ENCODE data around the gene KRT15. TPM values are rescaled to one million over a fixed set of nuclear protein-coding genes. Genes with fewer than 3 reads are reported as not detected.

KRT15 gene
- total RNA-seq (2014; rRNA removed; shearing (Covaris generic)): not detected in 2 replicates
- total RNA-seq (2022): not detected in 2 replicates
- Bru-seq, nascent RNA: percentile 10 among the genes with signal in this experiment
- BruChase-seq, experiment 1, labeled RNA remaining after a 6-hour chase: percentile 14 among the genes with signal in this experiment
- not detected for BruChase-seq, experiment 2, labeled RNA remaining after a 2-hour chase
- long read RNA-seq: 0 reads

GRCh38 chr17:41518789-41519449, at the start of gene KRT15:
Gene KRT15 (minus strand): TSS chr17:41518890. CDS start chr17:41518827, 63 bp downstream.
- no TSS peak for BruUV-seq (replicated peaks)
- Histone ChIP-seq H3K9me2 (ENCODE audit: insufficient read depth, low read length) (no peaks in the 10 kb centered on the region), H4K20me1 (ENCODE audit: insufficient read depth, low read length) (no peaks in the 10 kb centered on the region), H2AFZ (ENCODE audit: low read length) (no peak within 1 kb of the TSS), H3K79me2 (ENCODE audit: insufficient read depth, low read depth, low read length) (no peaks in the 10 kb centered on the region), H3K36me3 (ENCODE audit: insufficient read depth, low read length) (no peaks in the 10 kb centered on the region), H3K27ac (ENCODE audit: low read depth, low read length, poor library complexity, severe bottlenecking) (no peak within 1 kb of the TSS), H3K4me2 (ENCODE audit: low read length) (no peak within 1 kb of the TSS), H3K4me3 (ENCODE audit: low read depth, low read length, poor library complexity, severe bottlenecking) (no peak within 1 kb of the TSS), H3K9me3 (ENCODE audit: low read length) (no peaks in the 10 kb centered on the region), H3K4me1 (ENCODE audit: insufficient read depth, low read length, poor library complexity, severe bottlenecking) (no peaks in the 10 kb centered on the region)
- intact Hi-C loops (cut with micrococcal nuclease; ENCODE audit: unreplicated experiment): no loop called here
- no peak for DNase-seq (ENCODE audit: low spot score)
- ChIA-PET POLR2A (interaction anchor here (0.7 kb wide), 1 partner anchor 837 kb away, joined by 3 read pairs; no protein-coding TSS in a partner anchor), CTCF (ENCODE audit: unreplicated experiment) (no interaction called here)
- TF ChIP-seq, protein P1, sequence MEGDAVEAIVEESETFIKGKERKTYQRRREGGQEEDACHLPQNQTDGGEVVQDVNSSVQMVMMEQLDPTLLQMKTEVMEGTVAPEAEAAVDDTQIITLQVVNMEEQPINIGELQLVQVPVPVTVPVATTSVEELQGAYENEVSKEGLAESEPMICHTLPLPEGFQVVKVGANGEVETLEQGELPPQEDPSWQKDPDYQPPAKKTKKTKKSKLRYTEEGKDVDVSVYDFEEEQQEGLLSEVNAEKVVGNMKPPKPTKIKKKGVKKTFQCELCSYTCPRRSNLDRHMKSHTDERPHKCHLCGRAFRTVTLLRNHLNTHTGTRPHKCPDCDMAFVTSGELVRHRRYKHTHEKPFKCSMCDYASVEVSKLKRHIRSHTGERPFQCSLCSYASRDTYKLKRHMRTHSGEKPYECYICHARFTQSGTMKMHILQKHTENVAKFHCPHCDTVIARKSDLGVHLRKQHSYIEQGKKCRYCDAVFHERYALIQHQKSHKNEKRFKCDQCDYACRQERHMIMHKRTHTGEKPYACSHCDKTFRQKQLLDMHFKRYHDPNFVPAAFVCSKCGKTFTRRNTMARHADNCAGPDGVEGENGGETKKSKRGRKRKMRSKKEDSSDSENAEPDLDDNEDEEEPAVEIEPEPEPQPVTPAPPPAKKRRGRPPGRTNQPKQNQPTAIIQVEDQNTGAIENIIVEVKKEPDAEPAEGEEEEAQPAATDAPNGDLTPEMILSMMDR (conservative IDR thresholded peaks at IDR 0.05; ENCODE audit: low read length): no peak
- TF ChIP-seq EZH2phosphoT487 (IDR thresholded peaks at IDR 0.05; ENCODE audit: borderline replicate concordance, low read depth, low read length): no peak

DNA sequence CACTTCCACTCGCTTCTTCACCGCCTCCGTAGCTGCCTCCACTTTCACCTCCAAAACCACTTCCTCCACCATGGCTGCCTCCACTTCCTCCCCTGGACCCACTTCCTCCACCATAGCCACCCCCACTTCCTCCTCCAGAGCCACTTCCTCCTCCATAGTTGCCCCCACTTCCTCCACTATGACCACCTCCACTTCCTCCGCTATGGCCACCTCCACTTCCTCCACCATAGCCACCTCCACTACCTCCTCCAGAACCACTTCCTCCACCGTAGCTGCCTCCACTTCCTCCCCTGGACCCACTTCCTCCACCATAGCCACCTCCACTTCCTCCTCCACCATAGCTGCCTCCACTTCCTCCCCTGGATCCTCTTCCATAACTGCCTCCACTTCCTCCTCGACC, 48.6 kb upstream of the KRT15 start:
- H3K36me3 ChIP-seq (ENCODE audit: insufficient read depth, low read length): no peaks in the 10 kb centered on the region
- no peak overlapping the region for H3K27ac ChIP-seq (ENCODE audit: low read depth, low read length, poor library complexity, severe bottlenecking)
- POLR2A ChIA-PET: no interaction called here
- BruUV-seq (replicated peaks): no TSS peak
- no peaks in the 10 kb centered on the region for H3K4me1 ChIP-seq (ENCODE audit: insufficient read depth, low read length, poor library complexity, severe bottlenecking)
- CTCF ChIA-PET (ENCODE audit: unreplicated experiment): no interaction called here
- no peak for DNase-seq (ENCODE audit: low spot score)
- H3K4me3 ChIP-seq (ENCODE audit: low read depth, low read length, poor library complexity, severe bottlenecking): no peak overlapping the region
- H2AFZ ChIP-seq (ENCODE audit: low read length): no peak overlapping the region
- no peak for TF ChIP-seq EZH2phosphoT487 (IDR thresholded peaks at IDR 0.05; ENCODE audit: borderline replicate concordance, low read depth, low read length)
- TF ChIP-seq, protein P1 (conservative IDR thresholded peaks at IDR 0.05; ENCODE audit: low read length): no peak
- no peak overlapping the region for H3K4me2 ChIP-seq (ENCODE audit: low read length)
- no peaks in the 10 kb centered on the region for H3K9me2 ChIP-seq (ENCODE audit: insufficient read depth, low read length)
- intact Hi-C loops (cut with micrococcal nuclease; ENCODE audit: unreplicated experiment): no loop called here
- no peaks in the 10 kb centered on the region for H3K79me2 ChIP-seq (ENCODE audit: insufficient read depth, low read depth, low read length)
- no peaks in the 10 kb centered on the region for H3K9me3 ChIP-seq (ENCODE audit: low read length)
- no peaks in the 10 kb centered on the region for H4K20me1 ChIP-seq (ENCODE audit: insufficient read depth, low read length)

- no peaks in the 10 kb centered on the region for H3K79me2 ChIP-seq (ENCODE audit: insufficient read depth, low read depth, low read length)
- ChIA-PET CTCF (ENCODE audit: unreplicated experiment) (interaction anchor here (1.4 kb wide), 1 partner anchor 16 kb away, joined by 4 read pairs; no protein-coding TSS in a partner anchor), POLR2A (interaction anchor here (0.7 kb wide), 1 partner anchor 881 kb away, joined by 4 read pairs; no protein-coding TSS in a partner anchor)
- DNase-seq (ENCODE audit: low spot score): no peak
- no peaks in the 10 kb centered on the region for H3K9me3 ChIP-seq (ENCODE audit: low read length)
- no peak overlapping the region for H2AFZ ChIP-seq (ENCODE audit: low read length)
- no peak overlapping the region for H3K27ac ChIP-seq (ENCODE audit: low read depth, low read length, poor library complexity, severe bottlenecking)
- TF ChIP-seq EZH2phosphoT487 (IDR thresholded peaks at IDR 0.05; ENCODE audit: borderline replicate concordance, low read depth, low read length): no peak
- TF ChIP-seq, protein P1 (conservative IDR thresholded peaks at IDR 0.05; ENCODE audit: low read length): no peak
- intact Hi-C loops (cut with micrococcal nuclease; ENCODE audit: unreplicated experiment): no loop called here
- no peak overlapping the region for H3K4me2 ChIP-seq (ENCODE audit: low read length)
- H3K9me2 ChIP-seq (ENCODE audit: insufficient read depth, low read length): no peaks in the 10 kb centered on the region
- no peak overlapping the region for H3K4me3 ChIP-seq (ENCODE audit: low read depth, low read length, poor library complexity, severe bottlenecking)
- no peaks in the 10 kb centered on the region for H3K36me3 ChIP-seq (ENCODE audit: insufficient read depth, low read length)
- no TSS peak for BruUV-seq (replicated peaks)
- no peaks in the 10 kb centered on the region for H4K20me1 ChIP-seq (ENCODE audit: insufficient read depth, low read length)
- H3K4me1 ChIP-seq (ENCODE audit: insufficient read depth, low read length, poor library complexity, severe bottlenecking): no peaks in the 10 kb centered on the region
These were observed 46.6 kb upstream of the KRT15 start for GRCh38 chr17:41565338-41565737.

All from OCI-LY7 (cell line).